ENCODE results near the gene KCP. TPM values are rescaled to one million over a fixed set of nuclear protein-coding genes. Genes with fewer than 3 reads are reported as not detected.

Gene KCP
- total RNA-seq, 4 donors from 2014 or later, result 0.46 to 3.3 (median 1.2) TPM

- ATAC-seq (ENCODE audit: low FRiP score) (no peak), DNase-seq (ENCODE audit: low spot score) (no peak)
- no peak for TF ChIP-seq CTCF (IDR thresholded peaks at IDR 0.05)
These were observed 48.4 kb downstream of the KCP start for GRCh38 chr7:128861957-128862570.

- no peak for TF ChIP-seq CTCF (IDR thresholded peaks at IDR 0.05)
- ATAC-seq (ENCODE audit: low FRiP score) (peak; percentile 1), DNase-seq (ENCODE audit: low spot score) (no peak)
These were observed 50.1 kb downstream of the KCP start for GRCh38 chr7:128860158-128861073.

DNA sequence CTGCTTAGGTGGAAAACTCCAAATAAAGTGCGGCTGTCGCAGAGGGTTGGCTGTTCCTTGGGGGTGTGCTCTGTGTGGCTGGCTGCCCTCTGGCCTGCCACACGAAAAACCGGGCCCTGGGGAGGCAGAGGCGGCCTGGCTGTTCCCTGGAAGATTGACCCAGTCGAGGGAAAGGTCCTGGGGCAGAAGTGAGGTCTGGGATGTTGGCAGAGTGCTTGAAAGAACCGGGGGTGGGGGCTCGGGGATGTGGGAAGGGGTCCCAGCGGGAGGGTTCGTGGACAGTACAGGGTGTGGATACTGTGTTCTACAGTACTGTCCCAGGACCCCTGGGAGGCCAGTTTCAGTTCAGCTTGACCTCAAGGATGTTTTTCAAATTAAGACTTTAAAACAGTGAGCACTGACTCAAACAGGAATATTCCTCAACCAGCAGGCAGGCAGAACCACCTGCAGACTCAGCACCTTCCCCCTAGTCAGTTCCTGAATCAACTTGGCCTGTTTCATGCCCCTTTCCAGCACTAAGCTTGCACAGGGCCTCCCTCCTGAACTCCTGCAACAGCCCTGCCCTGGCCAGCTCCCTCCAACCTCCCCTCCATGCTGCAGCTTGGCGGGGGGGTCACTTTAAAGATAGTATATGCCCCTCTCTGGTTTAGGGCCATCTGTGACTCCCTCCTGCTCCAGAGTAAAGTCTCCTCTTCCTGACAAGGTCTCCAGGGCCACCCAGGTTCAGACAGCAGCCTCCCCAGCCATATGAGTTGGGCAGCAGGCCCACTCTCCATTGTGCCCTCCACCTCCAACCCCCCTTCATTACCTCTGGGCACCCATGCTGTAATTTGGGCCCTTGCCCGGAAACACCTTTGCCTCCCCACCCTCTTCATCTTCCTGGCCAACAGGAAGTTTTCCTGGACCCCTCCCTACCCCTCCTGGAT is 51.0 kb downstream of the KCP start:
- ATAC-seq (ENCODE audit: low FRiP score) (no peak), DNase-seq (ENCODE audit: low spot score) (no peak)
- no peak for TF ChIP-seq CTCF (IDR thresholded peaks at IDR 0.05)

DNA sequence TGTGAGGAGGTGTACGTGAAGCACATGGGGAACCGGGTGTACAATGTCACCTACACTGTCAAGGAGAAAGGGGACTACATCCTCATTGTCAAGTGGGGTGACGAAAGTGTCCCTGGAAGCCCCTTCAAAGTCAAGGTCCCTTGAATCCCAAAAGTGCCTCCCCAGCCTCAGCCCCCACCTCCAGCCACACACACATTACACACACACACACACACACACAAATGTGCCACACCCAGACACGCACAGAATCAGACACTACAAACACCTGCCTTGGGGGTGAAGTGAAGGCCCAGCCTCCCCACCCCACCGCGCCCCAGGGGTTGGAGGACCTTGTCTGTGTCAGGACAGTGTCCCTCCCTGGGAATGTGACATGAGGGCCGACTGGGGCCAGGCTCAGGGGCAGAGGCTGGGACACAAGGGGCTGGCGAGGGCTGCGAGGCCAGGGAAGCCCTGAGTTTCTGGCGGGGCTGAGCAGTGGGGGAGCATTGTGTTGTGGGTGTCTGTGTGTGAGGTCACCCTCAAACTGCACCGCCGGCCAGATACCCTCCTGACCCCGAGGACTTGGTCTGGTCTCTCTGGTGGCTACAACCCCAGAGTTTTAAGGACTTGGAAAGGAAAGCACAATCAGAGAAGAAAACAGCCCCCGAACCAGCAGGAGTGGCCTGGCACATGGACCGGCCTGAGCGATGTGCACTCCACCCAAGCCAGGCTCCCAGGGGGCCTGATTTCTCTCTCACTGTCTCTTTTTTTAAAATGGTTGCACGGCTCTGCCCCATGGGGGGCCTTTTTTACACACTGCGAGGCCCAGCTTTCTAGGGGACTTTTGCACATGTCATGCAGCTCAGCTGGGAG is 51.9 kb downstream of the KCP start:
- no peak for TF ChIP-seq CTCF (IDR thresholded peaks at IDR 0.05)
- DNase-seq (ENCODE audit: low spot score) (no peak), ATAC-seq (ENCODE audit: low FRiP score) (no peak)

- DNase-seq (ENCODE audit: low spot score) (no peak), ATAC-seq (ENCODE audit: low FRiP score) (no peak)
- TF ChIP-seq CTCF (IDR thresholded peaks at IDR 0.05), result no peak
These were observed 54.3 kb downstream of the KCP start for GRCh38 chr7:128856001-128856718.

Measured in omental fat pad (tissue), 4 donors.